ENCODE data around the gene SLC29A2. TPM values are rescaled to one million over a fixed set of nuclear protein-coding genes. Genes with fewer than 3 reads are reported as not detected.

SLC29A2 gene
- total RNA-seq, 1 experiment from 2014 or later = 7.0 TPM

GRCh38 chr11:66363187-66363601 lies 8.4 kb downstream of the SLC29A2 start:
- CTCF ChIA-PET = interaction anchor here (0.6 to 1.5 kb wide), 10 partner anchors 9 to 516 kb away, joined by 3 to 5 read pairs (median 3); partner anchors contain the start of genes BRMS1 and SLC29A2
- no peak overlapping the region for H3K4me3 Mint-ChIP-seq (ENCODE audit: unreplicated experiment)
- intact Hi-C loops (cut with micrococcal nuclease) = no loop called here
- no TSS peak for BruUV-seq (replicated peaks)
- no peaks in the 10 kb centered on the region for H3K27me3 Mint-ChIP-seq (ENCODE audit: insufficient read depth, unreplicated experiment)
- DNase-seq (ENCODE audit: unreplicated experiment) = no peak
- no peak overlapping the region for H3K27ac Mint-ChIP-seq (ENCODE audit: low read depth, unreplicated experiment)
- H3K36me3 Mint-ChIP-seq (ENCODE audit: insufficient read depth, unreplicated experiment) = peaks cover 18% of the 10 kb centered on the region
- no peaks in the 10 kb centered on the region for H3K9me3 Mint-ChIP-seq (ENCODE audit: unreplicated experiment)
- TF ChIP-seq CTCF (IDR thresholded peaks at IDR 0.05; ENCODE audit: unreplicated experiment) = no peak
- POLR2A ChIA-PET = interaction anchor here (1.4 to 2.5 kb wide), 2 partner anchors 9 to 19 kb away, joined by 6 to 11 read pairs; partner anchors contain the start of gene BRMS1
- no peaks in the 10 kb centered on the region for H3K4me1 Mint-ChIP-seq (ENCODE audit: insufficient read depth, unreplicated experiment)

- no peak overlapping the region for H3K4me3 Mint-ChIP-seq (ENCODE audit: unreplicated experiment)
- intact Hi-C loops (cut with micrococcal nuclease) = no loop called here
- no peaks in the 10 kb centered on the region for H3K9me3 Mint-ChIP-seq (ENCODE audit: unreplicated experiment)
- H3K27me3 Mint-ChIP-seq (ENCODE audit: insufficient read depth, unreplicated experiment) = no peaks in the 10 kb centered on the region
- CTCF ChIA-PET = interaction anchor here (0.6 to 1.5 kb wide), 6 partner anchors 12 to 316 kb away, joined by 3 to 5 read pairs (median 4); partner anchors contain the start of gene BRMS1
- no peaks in the 10 kb centered on the region for H3K4me1 Mint-ChIP-seq (ENCODE audit: insufficient read depth, unreplicated experiment)
- POLR2A ChIA-PET = interaction anchor here (1.4 to 2.5 kb wide), 2 partner anchors 10 to 18 kb away, joined by 6 to 11 read pairs; partner anchors contain the start of gene BRMS1
- no peak for DNase-seq (ENCODE audit: unreplicated experiment)
- TF ChIP-seq CTCF (IDR thresholded peaks at IDR 0.05; ENCODE audit: unreplicated experiment) = no peak
- BruUV-seq (replicated peaks) = no TSS peak
- no peak overlapping the region for H3K27ac Mint-ChIP-seq (ENCODE audit: low read depth, unreplicated experiment)
- peaks cover 23% of the 10 kb centered on the region for H3K36me3 Mint-ChIP-seq (ENCODE audit: insufficient read depth, unreplicated experiment)
These were observed 8.9 kb downstream of the SLC29A2 start for GRCh38 chr11:66362481-66363147.

- no TSS peak for BruUV-seq (replicated peaks)
- CTCF ChIA-PET = interaction anchor here (1.3 to 1.4 kb wide), 2 partner anchors 25 to 27 kb away, joined by 3 to 5 read pairs; no protein-coding TSS in a partner anchor
- Mint-ChIP-seq H3K27me3 (ENCODE audit: insufficient read depth, unreplicated experiment) (no peaks in the 10 kb centered on the region), H3K36me3 (ENCODE audit: insufficient read depth, unreplicated experiment) (peaks cover 19% of the 10 kb centered on the region), H3K9me3 (ENCODE audit: unreplicated experiment) (no peaks in the 10 kb centered on the region), H3K4me3 (ENCODE audit: unreplicated experiment) (no peak overlapping the region), H3K4me1 (ENCODE audit: insufficient read depth, unreplicated experiment) (no peaks in the 10 kb centered on the region), H3K27ac (ENCODE audit: low read depth, unreplicated experiment) (no peak overlapping the region)
- no peak for TF ChIP-seq CTCF (IDR thresholded peaks at IDR 0.05; ENCODE audit: unreplicated experiment)
- POLR2A ChIA-PET = interaction anchor here (0.8 kb wide), 1 partner anchor 13 kb away, joined by 3 read pairs; no protein-coding TSS in a partner anchor
- intact Hi-C loops (cut with micrococcal nuclease) = no loop called here
- no peak for DNase-seq (ENCODE audit: unreplicated experiment)
These were observed 10.0 kb downstream of the SLC29A2 start for GRCh38 chr11:66361502-66361941.

- no peaks in the 10 kb centered on the region for H3K9me3 Mint-ChIP-seq (ENCODE audit: unreplicated experiment)
- TF ChIP-seq CTCF (IDR thresholded peaks at IDR 0.05; ENCODE audit: unreplicated experiment) = no peak
- H3K4me1 Mint-ChIP-seq (ENCODE audit: insufficient read depth, unreplicated experiment) = no peaks in the 10 kb centered on the region
- H3K36me3 Mint-ChIP-seq (ENCODE audit: insufficient read depth, unreplicated experiment) = peaks cover 14% of the 10 kb centered on the region
- BruUV-seq (replicated peaks) = no TSS peak
- ChIA-PET CTCF (interaction anchor here (0.6 to 1.4 kb wide), 6 partner anchors 9 to 137 kb away, joined by 3 to 5 read pairs (median 3); no protein-coding TSS in a partner anchor), POLR2A (interaction anchor here (0.6 to 0.8 kb wide), 3 partner anchors 12 to 161 kb away, joined by 3 read pairs; no protein-coding TSS in a partner anchor)
- no peak for DNase-seq (ENCODE audit: unreplicated experiment)
- intact Hi-C loops (cut with micrococcal nuclease) = no loop called here
- no peaks in the 10 kb centered on the region for H3K27me3 Mint-ChIP-seq (ENCODE audit: insufficient read depth, unreplicated experiment)
- no peak overlapping the region for H3K4me3 Mint-ChIP-seq (ENCODE audit: unreplicated experiment)
- no peak overlapping the region for H3K27ac Mint-ChIP-seq (ENCODE audit: low read depth, unreplicated experiment)
These were observed 11.0 kb downstream of the SLC29A2 start for GRCh38 chr11:66360406-66361073.
